HepG2 (cell line): ENCODE data around the gene PLD3. TPM values are rescaled to one million over a fixed set of nuclear protein-coding genes. Genes with fewer than 3 reads are reported as not detected.

ENCODE experiments used
- ATAC-seq: fragments of 200-7000 bp; cut with Tn5 transposase; 3 replicates; pipeline ENCODE4 v1.9.1; 2020; ENCODE audit warnings: mild to moderate bottlenecking, moderate library complexity
- BruUV-seq: library from RNA; stranded (reverse); fragments of 400-500 nt; replicated peaks from 2 replicates; lab custom pipeline; 2021; lab: Mats Ljungman, UMichigan
- CTCF ChIA-PET: fragments of 300-600 bp; formaldehyde crosslinking; extraction: SDS; loops from one replicate; lab custom pipeline; 2021; ENCODE audit warnings: low total read pairs, inconsistent platforms, low intra/inter-chr PET ratio; lab: Yijun Ruan, JAX
- POLR2A ChIA-PET: fragments of 350-600 bp; sonication (Branson Sonifier 250); formaldehyde crosslinking; loops from one replicate; lab custom pipeline; 2020; ENCODE audit warnings: antibody characterized with exemption, inconsistent platforms; lab: Yijun Ruan, JAX
- DNase-seq: peaks from one replicate; pipeline ENCODE4 v3.0.0-alpha.2; 2015; ENCODE audit warnings: low spot score
- FAIRE-seq: peaks from 3 replicates; lab custom pipeline; 2011; peaks lifted over from hg19 to GRCh38; lab: Jason Lieb, UNC
- H2AFZ ChIP-seq: one replicate; pipeline ENCODE4 v1.6.1; 2011; ENCODE audit warnings: low read length, inconsistent platforms
- H3K27ac ChIP-seq: fragments of 300-600 bp; 3 replicates; pipeline ENCODE4 v1.8.0; 2011; ENCODE audit warnings: mixed run types, mild to moderate bottlenecking, mixed read lengths, low read length, inconsistent platforms; ENCODE audit not compliant: insufficient read depth; ENCODE audit errors: extremely low read length
- H3K27me3 ChIP-seq, 2 experiments: fragments of 200-600 bp in 1 of 2; 2 replicates in 1 of 2; 3 replicates in 1 of 2; pipeline versions ENCODE4 v1.6.0 to v1.8.0; 2011; ENCODE audit warnings: low read length in 2 of 2, mild to moderate bottlenecking in 2 of 2, moderate library complexity in 2 of 2, inconsistent platforms in 1 of 2; ENCODE audit not compliant: insufficient read depth in 2 of 2, control insufficient read depth in 1 of 2
- H3K36me3 ChIP-seq, 2 experiments: fragments of 200-600 bp in 1 of 2; replicated peaks in 1 of 2; 2 replicates in 1 of 2; 3 replicates in 1 of 2; pipeline versions ENCODE4 v1.5.1 to v1.8.0; 2011; ENCODE audit warnings: low read length in 2 of 2, inconsistent platforms in 1 of 2; ENCODE audit not compliant: insufficient read depth in 2 of 2, control insufficient read depth in 1 of 2
- H3K4me1 ChIP-seq: 2 replicates; pipeline ENCODE4 v1.5.1; 2012; ENCODE audit warnings: low read length, inconsistent platforms; ENCODE audit not compliant: insufficient read depth
- H3K4me2 ChIP-seq: 2 replicates; pipeline ENCODE4 v1.6.0; 2011; ENCODE audit warnings: low read depth, low read length, inconsistent platforms
- H3K4me3 ChIP-seq, 3 experiments: fragments of 200-600 bp in 1 of 3; sonication (generic), shearing (Covaris generic) in 1 of 3; replicated peaks in 1 of 3; 2 replicates each; pipeline ENCODE4 v1.5.1; 2011 to 2016; ENCODE audit warnings: low read length in 3 of 3, inconsistent platforms in 2 of 3, low read depth in 2 of 3, mild to moderate bottlenecking in 2 of 3, control low read depth in 1 of 3, mixed read lengths in 1 of 3; ENCODE audit not compliant: insufficient read depth in 1 of 3
- H3K79me2 ChIP-seq: one replicate; pipeline ENCODE4 v1.6.1; 2011; ENCODE audit warnings: low read length, inconsistent platforms; ENCODE audit not compliant: insufficient read depth
- H3K9ac ChIP-seq: 2 replicates; pipeline ENCODE4 v1.6.0; 2011; ENCODE audit warnings: mild to moderate bottlenecking, low read depth, low read length, inconsistent platforms; ENCODE audit not compliant: insufficient read depth
- H3K9me3 ChIP-seq: 2 replicates; pipeline ENCODE4 v1.5.1; 2012; ENCODE audit warnings: mild to moderate bottlenecking, low read length
- H4K20me1 ChIP-seq: 2 replicates; pipeline ENCODE4 v1.6.0; 2011; ENCODE audit warnings: inconsistent platforms, mild to moderate bottlenecking, low read length, moderate library complexity; ENCODE audit not compliant: insufficient read depth
- RFX3 ChIP-seq: IDR thresholded peaks from 2 replicates; pipeline ENCODE4 v1.6.1; 2016; ENCODE audit warnings: missing biosample characterization, missing genetic modification reagents
- ZNF143 ChIP-seq: sonication (generic); formaldehyde crosslinking; IDR thresholded peaks from 2 replicates; pipeline ENCODE4 v1.4.0; 2020; ENCODE audit warnings: missing genetic modification reagents
- WGBS: methylation state at CpG from one replicate; pipeline ENCODE4 v1.1.6; 2017; ENCODE audit warnings: low lambda C conversion rate; 5-methylcytosine and 5-hydroxymethylcytosine counted together
- in situ Hi-C: cut with HindIII; loops from 2 replicates; pipeline ENCODE4 v1.10.0; 2017; ENCODE audit warnings: low pct_unique_long_range_greater_than_20kb; ENCODE audit not compliant: extremely low pct_ligation_motif_present
- intact Hi-C: fragments of 100-400 bp; cut with micrococcal nuclease; formaldehyde crosslinking; loops from one replicate; pipeline ENCODE4 v1.10.0; 2022; ENCODE audit not compliant: unreplicated experiment
- polyA plus RNA-seq, 8 experiments: library from polyadenylated mRNA; depleted of rRNA in 3 of 8; stranded (reverse) in 7 of 8; unstranded in 1 of 8; fragments of >200 nt; fragmentation: Illumina TruSeq in 4 of 8; extraction: Trizol in 4 of 8; gene quantifications; 2 replicates each; pipeline versions ENCODE4 v1.2.1 to v1.2.3, GENCODE V29; 2011 to 2016; ENCODE audit warnings: low read depth in 4 of 8, missing spikeins in 1 of 8, mixed read lengths in 1 of 8; ENCODE audit not compliant: insufficient read depth in 1 of 8
- total RNA-seq, 5 experiments: library from RNA; depleted of rRNA; stranded (reverse); fragments of >200 nt; fragmentation: Illumina TruSeq; extraction: Trizol; gene quantifications; 2 replicates each; pipeline ENCODE4 v1.2.3, GENCODE V29; 2016; ENCODE audit warnings: low read depth in 1 of 5
- TF ChIP-seq, protein P1 (sequence below): sonication (generic); formaldehyde crosslinking; conservative IDR thresholded peaks from 2 replicates; pipeline ENCODE4 v1.4.0; 2020; ENCODE audit warnings: missing genetic modification reagents
- TF ChIP-seq, protein P2 (sequence below): sonication (generic); formaldehyde crosslinking; IDR thresholded peaks from 2 replicates; pipeline ENCODE4 v1.4.0; 2020; ENCODE audit warnings: missing genetic modification reagents
- TF ChIP-seq, protein P3 (sequence below): sonication (generic); formaldehyde crosslinking; conservative IDR thresholded peaks from 2 replicates; pipeline ENCODE4 v1.5.0; 2020; ENCODE audit warnings: missing genetic modification reagents
- TF ChIP-seq, protein P4 (sequence below): fragments of 450-650 bp; IDR thresholded peaks from 2 replicates; pipeline ENCODE4 v1.6.1; 2016

The PLD3 gene
- total and polyA plus RNA-seq, 2 of the 13 experiments (the other 11 are each of a cell fraction or from before 2014, with no cell fraction given), result 45.7 to 164 TPM

GRCh38 chr19:40377876-40378385 lies 29.4 kb downstream of the PLD3 start:
- Histone ChIP-seq H3K36me3 (no peaks in the 10 kb centered on the region; a peak in 1 of 5 replicates), H4K20me1 (no peaks in the 10 kb centered on the region), H3K9me3 (no peaks in the 10 kb centered on the region)
- intact Hi-C loops, result no loop called here
- no peak for TF ChIP-seq RFX3
- TF ChIP-seq, protein P1, sequence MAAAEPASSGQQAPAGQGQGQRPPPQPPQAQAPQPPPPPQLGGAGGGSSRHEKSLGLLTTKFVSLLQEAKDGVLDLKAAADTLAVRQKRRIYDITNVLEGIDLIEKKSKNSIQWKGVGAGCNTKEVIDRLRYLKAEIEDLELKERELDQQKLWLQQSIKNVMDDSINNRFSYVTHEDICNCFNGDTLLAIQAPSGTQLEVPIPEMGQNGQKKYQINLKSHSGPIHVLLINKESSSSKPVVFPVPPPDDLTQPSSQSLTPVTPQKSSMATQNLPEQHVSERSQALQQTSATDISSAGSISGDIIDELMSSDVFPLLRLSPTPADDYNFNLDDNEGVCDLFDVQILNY (CRISPR knock-in tag), result no peak
- TF ChIP-seq ZNF143, result no peak
- TF ChIP-seq, protein P2, sequence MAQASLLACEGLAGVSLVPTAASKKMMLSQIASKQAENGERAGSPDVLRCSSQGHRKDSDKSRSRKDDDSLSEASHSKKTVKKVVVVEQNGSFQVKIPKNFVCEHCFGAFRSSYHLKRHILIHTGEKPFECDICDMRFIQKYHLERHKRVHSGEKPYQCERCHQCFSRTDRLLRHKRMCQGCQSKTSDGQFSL (CRISPR knock-in tag), result no peak
- TF ChIP-seq, all 625 proteins: peak for 0
- in situ Hi-C loops, result no loop called here
- no peaks in the 10 kb centered on the region for H3K4me1 ChIP-seq
- no peak overlapping the region for H2AFZ ChIP-seq
- H3K4me2 ChIP-seq, result no peak overlapping the region
- H3K79me2 ChIP-seq, result no peaks in the 10 kb centered on the region
- H3K27me3 ChIP-seq, result no peaks in the 10 kb centered on the region
- ATAC-seq (no peak), DNase-seq (no peak), FAIRE-seq (no peak)
- POLR2A ChIA-PET, result no interaction called here
- no peak overlapping the region for H3K9ac ChIP-seq
- CTCF ChIA-PET, result no interaction called here
- 92% methylated on average over 22 of the region's 25 CpGs for WGBS
- no peak overlapping the region for H3K4me3 ChIP-seq
- no peak overlapping the region for H3K27ac ChIP-seq
- no TSS peak for BruUV-seq

DNA sequence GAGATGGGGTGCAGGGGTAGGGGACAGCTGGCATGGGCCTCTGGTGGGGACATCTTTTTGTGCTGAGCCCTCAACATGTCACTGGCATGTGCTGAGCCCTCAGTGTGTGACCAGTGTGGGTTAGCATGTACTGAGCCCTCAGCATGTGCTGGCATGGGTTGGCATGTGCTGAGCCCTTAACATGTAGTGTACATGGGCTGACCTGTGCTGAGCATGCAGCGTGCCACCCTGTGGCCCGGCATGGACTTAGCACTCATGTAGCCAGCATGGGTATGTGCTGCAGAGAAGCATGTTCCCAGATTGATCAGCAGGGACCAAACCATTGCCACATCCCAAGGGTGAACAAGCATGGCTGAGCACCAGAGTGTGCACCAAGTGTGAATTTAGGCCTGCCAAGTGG lies 30.0 kb downstream of the PLD3 start:
- H3K27ac ChIP-seq, result no peak overlapping the region
- no peak overlapping the region for H2AFZ ChIP-seq
- H3K27me3 ChIP-seq, result no peaks in the 10 kb centered on the region
- ATAC-seq, result no peak
- DNase-seq, result no peak
- H3K9ac ChIP-seq, result no peak overlapping the region
- H3K4me3 ChIP-seq, result no peak overlapping the region
- ChIA-PET POLR2A (no interaction called here), CTCF (no interaction called here)
- H3K4me1 ChIP-seq, result no peaks in the 10 kb centered on the region
- FAIRE-seq, result no peak
- no peaks in the 10 kb centered on the region; a peak in 1 of 5 replicates for H3K36me3 ChIP-seq
- no peaks in the 10 kb centered on the region for H3K79me2 ChIP-seq
- H3K9me3 ChIP-seq, result no peaks in the 10 kb centered on the region
- no peak overlapping the region for H3K4me2 ChIP-seq
- no CpG with 5 or more reads among the region's 2 CpGs for WGBS
- TF ChIP-seq, protein P3, sequence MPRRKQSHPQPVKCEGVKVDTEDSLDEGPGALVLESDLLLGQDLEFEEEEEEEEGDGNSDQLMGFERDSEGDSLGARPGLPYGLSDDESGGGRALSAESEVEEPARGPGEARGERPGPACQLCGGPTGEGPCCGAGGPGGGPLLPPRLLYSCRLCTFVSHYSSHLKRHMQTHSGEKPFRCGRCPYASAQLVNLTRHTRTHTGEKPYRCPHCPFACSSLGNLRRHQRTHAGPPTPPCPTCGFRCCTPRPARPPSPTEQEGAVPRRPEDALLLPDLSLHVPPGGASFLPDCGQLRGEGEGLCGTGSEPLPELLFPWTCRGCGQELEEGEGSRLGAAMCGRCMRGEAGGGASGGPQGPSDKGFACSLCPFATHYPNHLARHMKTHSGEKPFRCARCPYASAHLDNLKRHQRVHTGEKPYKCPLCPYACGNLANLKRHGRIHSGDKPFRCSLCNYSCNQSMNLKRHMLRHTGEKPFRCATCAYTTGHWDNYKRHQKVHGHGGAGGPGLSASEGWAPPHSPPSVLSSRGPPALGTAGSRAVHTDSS (CRISPR knock-in tag), result no peak
- TF ChIP-seq, protein P4, sequence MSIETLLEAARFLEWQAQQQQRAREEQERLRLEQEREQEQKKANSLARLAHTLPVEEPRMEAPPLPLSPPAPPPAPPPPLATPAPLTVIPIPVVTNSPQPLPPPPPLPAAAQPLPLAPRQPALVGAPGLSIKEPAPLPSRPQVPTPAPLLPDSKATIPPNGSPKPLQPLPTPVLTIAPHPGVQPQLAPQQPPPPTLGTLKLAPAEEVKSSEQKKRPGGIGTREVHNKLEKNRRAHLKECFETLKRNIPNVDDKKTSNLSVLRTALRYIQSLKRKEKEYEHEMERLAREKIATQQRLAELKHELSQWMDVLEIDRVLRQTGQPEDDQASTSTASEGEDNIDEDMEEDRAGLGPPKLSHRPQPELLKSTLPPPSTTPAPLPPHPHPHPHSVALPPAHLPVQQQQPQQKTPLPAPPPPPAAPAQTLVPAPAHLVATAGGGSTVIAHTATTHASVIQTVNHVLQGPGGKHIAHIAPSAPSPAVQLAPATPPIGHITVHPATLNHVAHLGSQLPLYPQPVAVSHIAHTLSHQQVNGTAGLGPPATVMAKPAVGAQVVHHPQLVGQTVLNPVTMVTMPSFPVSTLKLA, result peak; percentile 72
- BruUV-seq, result no TSS peak
- intact Hi-C loops, result no loop called here
- in situ Hi-C loops, result no loop called here
- no peaks in the 10 kb centered on the region for H4K20me1 ChIP-seq
